SK-N-SH treated with all-trans-retinoic acid at 6 μM for 48 hours (cell line): ENCODE data around the gene PRR15L.

Experiments used
- ATAC-seq: fragments of 200-7000 bp; cut with Tn5 transposase; 3 replicates; pipeline ENCODE4 v1.9.1; 2020; ENCODE audit warnings: mild to moderate bottlenecking, moderate library complexity
- ARNTL ChIP-seq: fragments of 450-650 bp; formaldehyde crosslinking; IDR thresholded peaks from 2 replicates; pipeline ENCODE4 v1.5.0; 2020; ENCODE audit warnings: low read depth, mild to moderate bottlenecking, moderate library complexity, borderline replicate concordance
- BACH2 ChIP-seq: fragments of 250-450 bp; sonication (Bioruptor Pico); IDR thresholded peaks from 2 replicates; pipeline ENCODE4 v1.9.0; 2021; ENCODE audit warnings: mild to moderate bottlenecking, borderline replicate concordance
- CREB5 ChIP-seq: fragments of 250-450 bp; sonication (Bioruptor Pico); IDR thresholded peaks from 2 replicates; pipeline ENCODE4 v1.5.1; 2020; ENCODE audit warnings: low read depth, mild to moderate bottlenecking, moderate library complexity
- CSDC2 ChIP-seq: fragments of 250-450 bp; sonication (Bioruptor Pico); IDR thresholded peaks from 2 replicates; pipeline ENCODE4 v1.5.0; 2020; ENCODE audit warnings: mild to moderate bottlenecking, moderate library complexity
- CSRNP3 ChIP-seq: fragments of 250-450 bp; sonication (Bioruptor Pico); IDR thresholded peaks from 2 replicates; pipeline ENCODE4 v1.5.1; 2021; ENCODE audit warnings: mild to moderate bottlenecking, moderate library complexity
- ESRRG ChIP-seq: fragments of 250-450 bp; sonication (Bioruptor Pico); IDR thresholded peaks from 2 replicates; pipeline ENCODE4 v1.6.1; 2021; ENCODE audit warnings: mild to moderate bottlenecking
- GLIS3 ChIP-seq: fragments of 250-450 bp; sonication (Bioruptor Pico); IDR thresholded peaks from 2 replicates; pipeline ENCODE4 v1.5.0; 2020; ENCODE audit warnings: mild to moderate bottlenecking, moderate library complexity
- ISL1 ChIP-seq: fragments of 250-450 bp; sonication (Bioruptor Pico); IDR thresholded peaks from 2 replicates; pipeline ENCODE4 v2.1.2; 2022; ENCODE audit warnings: mild to moderate bottlenecking, moderate library complexity
- OSR1 ChIP-seq: fragments of 250-450 bp; sonication (Bioruptor Pico); IDR thresholded peaks from 2 replicates; pipeline ENCODE4 v1.8.0; 2022; ENCODE audit warnings: moderate library complexity, mild to moderate bottlenecking, inconsistent platforms
- PATZ1 ChIP-seq: fragments of 250-450 bp; sonication (Bioruptor Pico); IDR thresholded peaks from 2 replicates; pipeline ENCODE4 v1.8.0; 2020; ENCODE audit warnings: mild to moderate bottlenecking, moderate library complexity, borderline replicate concordance
- POU6F1 ChIP-seq: fragments of 250-450 bp; sonication (Bioruptor Pico); IDR thresholded peaks from 2 replicates; pipeline ENCODE4 v1.8.0; 2021; ENCODE audit warnings: low read depth, mild to moderate bottlenecking, moderate library complexity, borderline replicate concordance
- PPARA ChIP-seq: fragments of 250-450 bp; sonication (Bioruptor Pico); IDR thresholded peaks from 2 replicates; pipeline ENCODE4 v1.5.0; 2020; ENCODE audit warnings: mild to moderate bottlenecking, borderline replicate concordance
- RARB ChIP-seq: fragments of 250-450 bp; sonication (Bioruptor Pico); IDR thresholded peaks from 2 replicates; pipeline ENCODE4 v1.8.0; 2021; ENCODE audit warnings: mild to moderate bottlenecking, moderate library complexity
- SNAI2 ChIP-seq: fragments of 250-450 bp; sonication (Bioruptor Pico); IDR thresholded peaks from 2 replicates; pipeline ENCODE4 v1.5.0; 2020; ENCODE audit warnings: mild to moderate bottlenecking, moderate library complexity
- TCF4 ChIP-seq: fragments of 250-450 bp; sonication (Bioruptor Pico); IDR thresholded peaks from 2 replicates; pipeline ENCODE4 v1.8.0; 2021; ENCODE audit warnings: mild to moderate bottlenecking, moderate library complexity, borderline replicate concordance
- TOX ChIP-seq: fragments of 250-450 bp; sonication (Bioruptor Pico); IDR thresholded peaks from 2 replicates; pipeline ENCODE4 v1.8.0; 2021; ENCODE audit warnings: mild to moderate bottlenecking, moderate library complexity, borderline replicate concordance
- ZFP3 ChIP-seq: fragments of 250-450 bp; sonication (Bioruptor Pico); IDR thresholded peaks from 2 replicates; pipeline ENCODE4 v1.5.0; 2020; ENCODE audit warnings: mild to moderate bottlenecking, moderate library complexity
- ZFP30 ChIP-seq: fragments of 450-650 bp; formaldehyde crosslinking; IDR thresholded peaks from 2 replicates; pipeline ENCODE4 v1.5.0; 2022; ENCODE audit warnings: mild to moderate bottlenecking, moderate library complexity
- ZNF565 ChIP-seq: fragments of 450-650 bp; formaldehyde crosslinking; conservative IDR thresholded peaks from 2 replicates; pipeline ENCODE4 v1.5.0; 2020; ENCODE audit warnings: low read depth, mild to moderate bottlenecking, moderate library complexity
- ZNF70 ChIP-seq: fragments of 450-650 bp; formaldehyde crosslinking; IDR thresholded peaks from 2 replicates; pipeline ENCODE4 v1.5.0; 2020; ENCODE audit warnings: mild to moderate bottlenecking, moderate library complexity

The PRR15L gene

GRCh38 chr17:47964856-47965255 is 7.2 kb upstream of the PRR15L start:
- TF ChIP-seq RARB (CRISPR knock-in tag) = no peak
- TF ChIP-seq CSDC2 = no peak
- no peak for TF ChIP-seq CSRNP3 (CRISPR knock-in tag)
- no peak for TF ChIP-seq ZNF70
- no peak for TF ChIP-seq ZFP30 (CRISPR knock-in tag)
- no peak for TF ChIP-seq PPARA (CRISPR knock-in tag)
- no peak for TF ChIP-seq POU6F1 (CRISPR knock-in tag)
- TF ChIP-seq ISL1 (CRISPR knock-in tag) = no peak
- no peak for TF ChIP-seq PATZ1 (CRISPR knock-in tag)
- no peak for TF ChIP-seq ARNTL (CRISPR knock-in tag)
- no peak for TF ChIP-seq GLIS3 (CRISPR knock-in tag)
- TF ChIP-seq ZNF565 (CRISPR knock-in tag) = no peak
- no peak for TF ChIP-seq TCF4 (CRISPR knock-in tag)
- TF ChIP-seq TOX (CRISPR knock-in tag) = no peak
- TF ChIP-seq SNAI2 (CRISPR knock-in tag) = no peak
- TF ChIP-seq OSR1 (CRISPR knock-in tag) = no peak
- TF ChIP-seq, all 23 proteins: peak for 0
- ATAC-seq = no peak

- ATAC-seq = no peak
- TF ChIP-seq ARNTL (CRISPR knock-in tag) (no peak), CSRNP3 (CRISPR knock-in tag) (no peak), ZNF70 (no peak), OSR1 (CRISPR knock-in tag) (no peak), ZFP3 (CRISPR knock-in tag) (no peak), BACH2 (CRISPR knock-in tag) (no peak), ESRRG (CRISPR knock-in tag) (no peak), PATZ1 (CRISPR knock-in tag) (no peak)
Measured at GRCh38 chr17:47962901-47963300, 5.2 kb upstream of the PRR15L start.

- TF ChIP-seq BACH2 (CRISPR knock-in tag) (no peak), ZNF565 (CRISPR knock-in tag) (no peak), CREB5 (CRISPR knock-in tag) (no peak), GLIS3 (CRISPR knock-in tag) (no peak), ISL1 (CRISPR knock-in tag) (no peak), ESRRG (CRISPR knock-in tag) (no peak), ZNF70 (no peak), ZFP30 (CRISPR knock-in tag) (no peak), ARNTL (CRISPR knock-in tag) (no peak)
- no peak for ATAC-seq
Measured at GRCh38 chr17:47961406-47961805, 3.7 kb upstream of the PRR15L start.
